ENCODE measurements around the gene FLRT3.

The FLRT3 gene

DNA sequence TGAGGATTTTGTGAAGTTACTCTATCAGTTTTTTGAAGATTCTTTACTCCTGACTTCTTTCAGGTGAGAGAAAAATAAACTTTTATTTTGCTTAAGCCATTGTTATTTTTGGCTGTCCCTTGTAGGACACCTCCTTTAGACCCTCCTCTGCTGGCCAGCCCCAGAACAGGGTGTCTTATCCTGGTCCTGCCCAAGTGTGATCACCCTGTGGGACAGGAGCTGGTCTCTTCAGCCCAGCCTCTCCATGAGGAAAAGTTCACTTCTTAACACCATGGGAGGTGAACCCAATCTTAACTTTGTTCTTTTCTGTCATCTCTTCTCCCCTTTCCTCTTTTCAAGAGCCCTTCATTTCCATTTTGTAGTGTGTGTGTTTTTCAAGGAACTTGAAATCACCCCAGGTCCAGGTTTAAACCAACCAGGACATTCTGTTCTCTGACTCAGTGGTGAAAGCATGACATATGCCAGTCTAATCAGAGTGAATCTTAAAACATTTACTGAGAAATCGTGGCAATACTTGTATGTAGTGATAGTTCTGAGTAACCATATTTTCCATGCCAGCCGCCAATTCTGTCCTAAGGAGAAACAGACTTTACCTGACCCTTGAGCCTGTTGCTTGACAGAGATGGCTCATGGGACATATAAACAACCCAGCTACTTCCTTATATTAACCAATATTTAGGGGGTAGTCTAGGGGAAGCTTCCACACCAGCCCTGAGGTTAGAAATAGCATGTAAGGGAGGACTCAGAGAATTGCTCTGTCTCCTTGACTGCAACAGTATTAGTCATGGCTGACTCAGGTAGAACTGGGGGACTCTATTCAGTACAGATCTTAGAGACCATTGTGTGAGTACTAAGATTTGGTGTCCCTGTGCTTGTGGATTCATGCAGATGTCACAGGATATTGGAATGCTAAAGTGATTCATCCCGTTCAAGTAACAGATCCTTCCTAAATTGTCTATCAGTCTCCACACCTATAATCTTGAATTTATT is 48.8 kb downstream of the FLRT3 start:
- no peak overlapping the region for H3K4me3 ChIP-seq (ENCODE audit: low read length)
- TF ChIP-seq, protein P1, sequence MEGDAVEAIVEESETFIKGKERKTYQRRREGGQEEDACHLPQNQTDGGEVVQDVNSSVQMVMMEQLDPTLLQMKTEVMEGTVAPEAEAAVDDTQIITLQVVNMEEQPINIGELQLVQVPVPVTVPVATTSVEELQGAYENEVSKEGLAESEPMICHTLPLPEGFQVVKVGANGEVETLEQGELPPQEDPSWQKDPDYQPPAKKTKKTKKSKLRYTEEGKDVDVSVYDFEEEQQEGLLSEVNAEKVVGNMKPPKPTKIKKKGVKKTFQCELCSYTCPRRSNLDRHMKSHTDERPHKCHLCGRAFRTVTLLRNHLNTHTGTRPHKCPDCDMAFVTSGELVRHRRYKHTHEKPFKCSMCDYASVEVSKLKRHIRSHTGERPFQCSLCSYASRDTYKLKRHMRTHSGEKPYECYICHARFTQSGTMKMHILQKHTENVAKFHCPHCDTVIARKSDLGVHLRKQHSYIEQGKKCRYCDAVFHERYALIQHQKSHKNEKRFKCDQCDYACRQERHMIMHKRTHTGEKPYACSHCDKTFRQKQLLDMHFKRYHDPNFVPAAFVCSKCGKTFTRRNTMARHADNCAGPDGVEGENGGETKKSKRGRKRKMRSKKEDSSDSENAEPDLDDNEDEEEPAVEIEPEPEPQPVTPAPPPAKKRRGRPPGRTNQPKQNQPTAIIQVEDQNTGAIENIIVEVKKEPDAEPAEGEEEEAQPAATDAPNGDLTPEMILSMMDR (conservative IDR thresholded peaks at IDR 0.05; ENCODE audit: low read length), result no peak
- peak; percentile 17 for DNase-seq (ENCODE audit: low read depth)

GRCh38 chr20:14284443-14284842 is 53.0 kb downstream of the FLRT3 start:
- no peak overlapping the region for H3K4me3 ChIP-seq (ENCODE audit: low read length)
- DNase-seq (ENCODE audit: low read depth), result no peak
- TF ChIP-seq, protein P1 (conservative IDR thresholded peaks at IDR 0.05; ENCODE audit: low read length), result no peak

- TF ChIP-seq, protein P1 (conservative IDR thresholded peaks at IDR 0.05; ENCODE audit: low read length), result no peak
- DNase-seq (ENCODE audit: low read depth), result no peak
- no peak overlapping the region for H3K4me3 ChIP-seq (ENCODE audit: low read length)
Observed at GRCh38 chr20:14282140-14282539, 55.3 kb downstream of the FLRT3 start.

Data from AG10803 (cell line).